CD4-positive, alpha-beta T cell (primary cell): ENCODE data around the gene FSTL4. TPM values are rescaled to one million over a fixed set of nuclear protein-coding genes. Genes with fewer than 3 reads are reported as not detected.

Source experiments
- ATAC-seq: fragments of 200-7000 bp; cut with Tn5 transposase; one replicate; pipeline ENCODE4 v1.10.0; 2022; ENCODE audit warnings: mild to moderate bottlenecking; ENCODE audit not compliant: poor library complexity
- CTCF ChIA-PET: fragments of 350-600 bp; sonication (Branson Sonifier 250); formaldehyde crosslinking; loops from one replicate; lab custom pipeline; 2021; ENCODE audit warnings: antibody characterized with exemption, inconsistent platforms; lab: Charles Lee
- POLR2A ChIA-PET: fragments of 350-600 bp; sonication (Branson Sonifier 250); formaldehyde crosslinking; loops from one replicate; lab custom pipeline; 2021; ENCODE audit warnings: antibody characterized with exemption, inconsistent platforms; lab: Charles Lee
- DNase-seq, 14 experiments: peaks; one replicate each; pipeline ENCODE4 v3.0.0-alpha.2; 2013 to 2020; ENCODE audit warnings: mixed read lengths in 2 of 14
- H3K27ac ChIP-seq, 2 donors: one replicate each; pipeline versions ENCODE4 v1.5.1 to v1.7.0; 2013; ENCODE audit warnings: low read length in 2 of 2, low read depth in 1 of 2, mild to moderate bottlenecking in 1 of 2
- H3K27me3 ChIP-seq, 2 experiments: 1 replicate in 1 of 2; 2 replicates in 1 of 2; pipeline versions ENCODE4 v1.6.1 to v1.7.0; 2013; ENCODE audit warnings: low read length in 2 of 2, control low read depth in 1 of 2, mild to moderate bottlenecking in 1 of 2, moderate library complexity in 1 of 2; ENCODE audit not compliant: insufficient read depth in 2 of 2, control insufficient read depth in 1 of 2
- H3K36me3 ChIP-seq: one replicate; pipeline ENCODE4 v1.6.1; 2013; ENCODE audit warnings: low read length, control low read depth; ENCODE audit not compliant: insufficient read depth
- H3K4me1 ChIP-seq: one replicate; pipeline ENCODE4 v1.6.1; 2013; ENCODE audit warnings: low read length, control low read depth; ENCODE audit not compliant: insufficient read depth
- H3K4me3 ChIP-seq: one replicate; pipeline ENCODE4 v1.5.1; 2013; ENCODE audit warnings: mild to moderate bottlenecking, low read length, moderate library complexity
- H3K9me3 ChIP-seq, 2 experiments: 1 replicate in 1 of 2; 2 replicates in 1 of 2; pipeline versions ENCODE4 v1.6.1 to v1.7.0; 2013; ENCODE audit warnings: low read length in 2 of 2, mild to moderate bottlenecking in 2 of 2, control low read depth in 1 of 2, moderate library complexity in 1 of 2; ENCODE audit not compliant: control insufficient read depth in 1 of 2, insufficient read depth in 1 of 2
- H3K27ac Mint-ChIP-seq: one replicate; pipeline ENCODE4 v1.8.0; 2020; ENCODE audit warnings: mixed read lengths
- H3K27me3 Mint-ChIP-seq: one replicate; pipeline ENCODE4 v1.8.0; 2021; ENCODE audit warnings: mixed read lengths
- H3K36me3 Mint-ChIP-seq: one replicate; pipeline ENCODE4 v1.8.0; 2021; ENCODE audit warnings: low read depth, mixed read lengths
- H3K4me1 Mint-ChIP-seq: one replicate; pipeline ENCODE4 v1.8.0; 2021; ENCODE audit warnings: low read depth, mixed read lengths
- H3K4me3 Mint-ChIP-seq: one replicate; pipeline ENCODE4 v1.8.0; 2020; ENCODE audit warnings: mild to moderate bottlenecking, mixed read lengths
- H3K9me3 Mint-ChIP-seq: one replicate; pipeline ENCODE4 v1.8.0; 2020; ENCODE audit warnings: mixed read lengths
- intact Hi-C, 2 experiments: fragments of 100-400 bp; cut with DNase I in 1 of 2; cut with micrococcal nuclease in 1 of 2; formaldehyde crosslinking; loops; one replicate each; pipeline versions ENCODE4 v1.15.1 to v1.9.0; 2023 to 2025; cut with DNase I, micrococcal nuclease
- total RNA-seq, 174 experiments: library from RNA in 2 of 174; stranded (reverse) in 2 of 174; gene quantifications; one replicate each; pipeline ENCODE4 v1.2.3 and lab custom pipeline; 2021 to 2026
- TF ChIP-seq, protein P1 (sequence below): fragments of 200-600 bp; IDR thresholded peaks from one replicate; pipeline ENCODE4 v1.8.0; 2022; ENCODE audit warnings: antibody characterized with exemption, mild to moderate bottlenecking

FSTL4 gene
- total RNA-seq, 2 experiments from 2014 or later: not detected

GRCh38 chr5:133451926-133452325 is 160.4 kb downstream of the FSTL4 start:
- DNase-seq (no peak), ATAC-seq (no peak)
- Mint-ChIP-seq H3K36me3 (no peaks in the 10 kb centered on the region), H3K27me3 (peaks cover 8% of the 10 kb centered on the region), H3K4me1 (no peaks in the 10 kb centered on the region), H3K9me3 (no peaks in the 10 kb centered on the region), H3K4me3 (no peak overlapping the region), H3K27ac (no peak overlapping the region)
- TF ChIP-seq, protein P1, sequence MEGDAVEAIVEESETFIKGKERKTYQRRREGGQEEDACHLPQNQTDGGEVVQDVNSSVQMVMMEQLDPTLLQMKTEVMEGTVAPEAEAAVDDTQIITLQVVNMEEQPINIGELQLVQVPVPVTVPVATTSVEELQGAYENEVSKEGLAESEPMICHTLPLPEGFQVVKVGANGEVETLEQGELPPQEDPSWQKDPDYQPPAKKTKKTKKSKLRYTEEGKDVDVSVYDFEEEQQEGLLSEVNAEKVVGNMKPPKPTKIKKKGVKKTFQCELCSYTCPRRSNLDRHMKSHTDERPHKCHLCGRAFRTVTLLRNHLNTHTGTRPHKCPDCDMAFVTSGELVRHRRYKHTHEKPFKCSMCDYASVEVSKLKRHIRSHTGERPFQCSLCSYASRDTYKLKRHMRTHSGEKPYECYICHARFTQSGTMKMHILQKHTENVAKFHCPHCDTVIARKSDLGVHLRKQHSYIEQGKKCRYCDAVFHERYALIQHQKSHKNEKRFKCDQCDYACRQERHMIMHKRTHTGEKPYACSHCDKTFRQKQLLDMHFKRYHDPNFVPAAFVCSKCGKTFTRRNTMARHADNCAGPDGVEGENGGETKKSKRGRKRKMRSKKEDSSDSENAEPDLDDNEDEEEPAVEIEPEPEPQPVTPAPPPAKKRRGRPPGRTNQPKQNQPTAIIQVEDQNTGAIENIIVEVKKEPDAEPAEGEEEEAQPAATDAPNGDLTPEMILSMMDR: no peak
- Histone ChIP-seq H3K27me3 (no peaks in the 10 kb centered on the region), H3K27ac (no peak overlapping the region), H3K36me3 (no peaks in the 10 kb centered on the region), H3K4me1 (no peaks in the 10 kb centered on the region), H3K4me3 (no peak overlapping the region), H3K9me3 (no peaks in the 10 kb centered on the region)
- intact Hi-C loops: no loop called here
- ChIA-PET CTCF (no interaction called here), POLR2A (no interaction called here)

DNA sequence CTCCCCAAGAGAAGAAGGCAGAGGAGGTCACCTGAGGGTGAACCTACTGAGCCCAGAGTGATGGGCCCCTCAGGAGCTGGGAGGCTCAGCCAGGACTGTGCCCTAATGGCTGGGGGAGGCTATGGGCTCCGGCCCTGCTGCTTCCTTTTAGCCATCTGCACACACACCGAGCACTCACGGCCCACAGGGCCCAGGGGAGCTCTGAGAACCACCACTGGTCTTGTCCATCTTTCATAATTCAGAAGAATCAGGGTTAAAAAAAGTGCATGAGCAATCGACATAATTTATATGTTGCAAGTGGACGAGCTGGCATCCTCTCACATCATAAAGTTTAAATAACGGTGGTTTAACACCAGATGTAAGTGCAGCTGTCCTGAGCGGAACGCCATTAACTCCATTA is 162.1 kb downstream of the FSTL4 start:
- no peak overlapping the region for H3K4me3 ChIP-seq
- H3K36me3 Mint-ChIP-seq: no peaks in the 10 kb centered on the region

GRCh38 chr5:133449181-133449580 is 163.2 kb downstream of the FSTL4 start:
- no peaks in the 10 kb centered on the region for H3K9me3 ChIP-seq
- no peak overlapping the region for H3K4me3 ChIP-seq
- Mint-ChIP-seq H3K27ac (no peak overlapping the region), H3K27me3 (peaks cover 8% of the 10 kb centered on the region), H3K4me1 (no peaks in the 10 kb centered on the region), H3K36me3 (no peaks in the 10 kb centered on the region), H3K4me3 (no peak overlapping the region), H3K9me3 (no peaks in the 10 kb centered on the region)
- H3K36me3 ChIP-seq: no peaks in the 10 kb centered on the region
- no peak overlapping the region for H3K27ac ChIP-seq
- ATAC-seq (no peak), DNase-seq (no peak)
- no peaks in the 10 kb centered on the region for H3K27me3 ChIP-seq
- intact Hi-C loops: no loop called here
- POLR2A ChIA-PET: no interaction called here
- no peaks in the 10 kb centered on the region for H3K4me1 ChIP-seq
- TF ChIP-seq, protein P1: no peak
- CTCF ChIA-PET: no interaction called here

More for the DNA sequence above, 162.1 kb downstream of the FSTL4 start:
- no peaks in the 10 kb centered on the region for H3K4me1 Mint-ChIP-seq
- DNase-seq (no peak), ATAC-seq (no peak)
- Histone ChIP-seq H3K36me3 (no peaks in the 10 kb centered on the region), H3K27me3 (no peaks in the 10 kb centered on the region), H3K4me1 (no peaks in the 10 kb centered on the region), H3K9me3 (no peaks in the 10 kb centered on the region), H3K27ac (no peak overlapping the region)
- H3K27ac Mint-ChIP-seq: no peak overlapping the region
- TF ChIP-seq, protein P1: no peak
- ChIA-PET POLR2A (no interaction called here), CTCF (no interaction called here)
- H3K9me3 Mint-ChIP-seq: no peaks in the 10 kb centered on the region
- no peak overlapping the region for H3K4me3 Mint-ChIP-seq
- intact Hi-C loops: no loop called here
- H3K27me3 Mint-ChIP-seq: peaks cover 8% of the 10 kb centered on the region
